Endodermal cell (in vitro differentiated cells): Measurements from ENCODE around the gene TAF1D. TPM values are rescaled to one million over a fixed set of nuclear protein-coding genes. Genes with fewer than 3 reads are reported as not detected.

Experiments
- DNase-seq: peaks from one replicate; pipeline ENCODE4 v3.0.0-alpha.2; 2017
- H3K27ac ChIP-seq: 2 replicates; pipeline ENCODE4 v1.5.1; 2013; ENCODE audit warnings: mild to moderate bottlenecking, low read depth, low read length, moderate library complexity
- H3K27me3 ChIP-seq: 2 replicates; pipeline ENCODE4 v1.6.1; 2013; ENCODE audit warnings: mild to moderate bottlenecking, low read length, moderate library complexity; ENCODE audit not compliant: insufficient read depth, control insufficient read depth, poor library complexity, severe bottlenecking
- H3K36me3 ChIP-seq: 2 replicates; pipeline ENCODE4 v1.7.0; 2013; ENCODE audit warnings: mild to moderate bottlenecking, low read length, moderate library complexity; ENCODE audit not compliant: control insufficient read depth, insufficient read depth
- H3K4me1 ChIP-seq: one replicate; pipeline ENCODE4 v1.7.0; 2013; ENCODE audit warnings: low read length; ENCODE audit not compliant: control insufficient read depth, insufficient read depth
- H3K4me3 ChIP-seq: 2 replicates; pipeline ENCODE4 v1.5.1; 2013; ENCODE audit warnings: mild to moderate bottlenecking, low read length, moderate library complexity
- H3K9ac ChIP-seq: 2 replicates; pipeline ENCODE4 v1.6.1; 2013; ENCODE audit warnings: mild to moderate bottlenecking, low read length, moderate library complexity; ENCODE audit not compliant: poor library complexity, severe bottlenecking; ENCODE audit errors: extremely low read depth
- H3K9me3 ChIP-seq: 2 replicates; pipeline ENCODE4 v1.6.1; 2013; ENCODE audit warnings: mild to moderate bottlenecking, low read length, moderate library complexity; ENCODE audit not compliant: control insufficient read depth
- H3K27ac Mint-ChIP-seq: 2 replicates; pipeline ENCODE4 v1.8.0; 2020; ENCODE audit warnings: mixed read lengths
- H3K27me3 Mint-ChIP-seq: 2 replicates; pipeline ENCODE4 v1.8.0; 2021; ENCODE audit warnings: mild to moderate bottlenecking, mixed read lengths; ENCODE audit not compliant: insufficient read depth
- H3K36me3 Mint-ChIP-seq: 2 replicates; pipeline ENCODE4 v1.8.0; 2020; ENCODE audit warnings: low read depth, mixed read lengths
- H3K4me1 Mint-ChIP-seq: 2 replicates; pipeline ENCODE4 v1.8.0; 2020; ENCODE audit warnings: mixed read lengths
- H3K4me3 Mint-ChIP-seq: 2 replicates; pipeline ENCODE4 v1.8.0; 2020; ENCODE audit warnings: mild to moderate bottlenecking, moderate library complexity, mixed read lengths
- H3K9me3 Mint-ChIP-seq: 2 replicates; pipeline ENCODE4 v1.8.0; 2020; ENCODE audit warnings: mild to moderate bottlenecking, mixed read lengths
- CTCF ChIP-seq: fragments of 200-600 bp; sonication (generic); conservative IDR thresholded peaks from 2 replicates; pipeline ENCODE4 v1.5.0; 2021; ENCODE audit warnings: antibody characterized with exemption, mild to moderate bottlenecking
- WGBS, 2 experiments: methylation state at CpG; one replicate each; pipeline versions ENCODE4 v1.1.5 to v1.1.7; 2013; ENCODE audit warnings: missing lambda C conversion rate in 2 of 2, mixed read lengths in 1 of 2; ENCODE audit not compliant: insufficient coverage in 1 of 2, insufficient read length in 1 of 2; 5-methylcytosine and 5-hydroxymethylcytosine counted together
- total RNA-seq, 2 donors: library from RNA; stranded (reverse); fragmentation: NEBNext Ultra II Directional in 1 of 2; extraction: Animal tissue kit (Norgen Biotek cat#: 25700) in 1 of 2; gene quantifications; 2 replicates in 1 of 2; 3 replicates in 1 of 2; pipeline ENCODE4 v1.2.1, GENCODE V29; 2021

The TAF1D gene
- total RNA-seq, 2 donors from 2014 or later: 195 to 231 TPM

- no peaks in the 10 kb centered on the region for H3K4me1 Mint-ChIP-seq
- peaks cover 90% of the 10 kb centered on the region for H3K36me3 ChIP-seq
- TF ChIP-seq CTCF: no peak
- H3K4me3 ChIP-seq: no peak overlapping the region
- no peaks in the 10 kb centered on the region for H3K9me3 ChIP-seq
- no peak overlapping the region for H3K27ac ChIP-seq
- no peak for DNase-seq
- no CpG with 5 or more reads among the region's 1 CpG for WGBS, 2 experiments
- no peaks in the 10 kb centered on the region for H3K27me3 ChIP-seq
- no peak overlapping the region for H3K27ac Mint-ChIP-seq
- no peak overlapping the region for H3K9ac ChIP-seq
- no peaks in the 10 kb centered on the region for H3K9me3 Mint-ChIP-seq
- no peak overlapping the region for H3K4me3 Mint-ChIP-seq
- no peaks in the 10 kb centered on the region for H3K27me3 Mint-ChIP-seq
- no peaks in the 10 kb centered on the region for H3K4me1 ChIP-seq
- H3K36me3 Mint-ChIP-seq: peaks cover 66% of the 10 kb centered on the region
Observed at GRCh38 chr11:93724089-93724488, 17.2 kb downstream of the TAF1D start.

- Mint-ChIP-seq H3K9me3 (no peaks in the 10 kb centered on the region), H3K36me3 (peaks cover 78% of the 10 kb centered on the region), H3K4me3 (no peak overlapping the region), H3K27ac (no peak overlapping the region), H3K4me1 (no peaks in the 10 kb centered on the region), H3K27me3 (no peaks in the 10 kb centered on the region)
- no peak overlapping the region for H3K9ac ChIP-seq
- no peaks in the 10 kb centered on the region for H3K4me1 ChIP-seq
- DNase-seq: no peak
- H3K27me3 ChIP-seq: no peaks in the 10 kb centered on the region
- 96 to 98% methylated on average over 5 to 7 of the region's 7 CpGs for WGBS, 2 experiments
- H3K36me3 ChIP-seq: peaks cover 80% of the 10 kb centered on the region
- H3K4me3 ChIP-seq: no peak overlapping the region
- TF ChIP-seq CTCF: no peak
- no peak overlapping the region for H3K27ac ChIP-seq
- no peaks in the 10 kb centered on the region for H3K9me3 ChIP-seq
Observed at GRCh38 chr11:93720522-93720921, 20.8 kb downstream of the TAF1D start.

GRCh38 chr11:93719310-93719709 lies 22.0 kb downstream of the TAF1D start:
- WGBS, 2 experiments: 94% methylated on average over 4 of the region's 4 CpGs; no CpG with 5 or more reads in 1 of the 2 experiments
- Mint-ChIP-seq H3K9me3 (no peaks in the 10 kb centered on the region), H3K27ac (no peak overlapping the region), H3K36me3 (peaks cover 78% of the 10 kb centered on the region), H3K4me1 (peaks cover 4% of the 10 kb centered on the region), H3K27me3 (no peaks in the 10 kb centered on the region), H3K4me3 (no peak overlapping the region)
- no peaks in the 10 kb centered on the region for H3K9me3 ChIP-seq
- no peak overlapping the region for H3K4me3 ChIP-seq
- H3K4me1 ChIP-seq: no peaks in the 10 kb centered on the region
- H3K27me3 ChIP-seq: no peaks in the 10 kb centered on the region
- H3K36me3 ChIP-seq: peaks cover 79% of the 10 kb centered on the region
- no peak overlapping the region for H3K9ac ChIP-seq
- H3K27ac ChIP-seq: no peak overlapping the region
- no peak for DNase-seq
- no peak for TF ChIP-seq CTCF
